Esophagus (tissue), 2 donors: ENCODE results near the gene CDR2. TPM values are rescaled to one million over a fixed set of nuclear protein-coding genes. Genes with fewer than 3 reads are reported as not detected.
"Not testable (repeated sequence)": the region's sequence is repeated elsewhere in the genome, so short reads cannot be mapped to it uniquely, and the experiment has no call there.

Source experiments
- H3K27ac ChIP-seq, 2 donors: one replicate each; pipeline ENCODE4 v1.5.1; 2013; ENCODE audit warnings: low read depth in 2 of 2, mild to moderate bottlenecking in 2 of 2, inconsistent platforms in 1 of 2, low read length in 1 of 2, moderate library complexity in 1 of 2
- H3K27me3 ChIP-seq, 2 donors: one replicate each; pipeline ENCODE4 v1.6.1; 2013; ENCODE audit warnings: low read length in 2 of 2, control low read depth in 1 of 2, mild to moderate bottlenecking in 1 of 2; ENCODE audit not compliant: insufficient read depth in 2 of 2, control insufficient read depth in 1 of 2
- H3K36me3 ChIP-seq, 2 donors: one replicate each; pipeline ENCODE4 v1.6.1; 2013; ENCODE audit warnings: low read length in 1 of 2; ENCODE audit not compliant: control insufficient read depth in 2 of 2, insufficient read depth in 2 of 2
- H3K4me1 ChIP-seq, 2 donors: one replicate each; pipeline ENCODE4 v1.6.1; 2013; ENCODE audit warnings: low read length in 1 of 2; ENCODE audit not compliant: control insufficient read depth in 2 of 2, insufficient read depth in 2 of 2
- H3K4me3 ChIP-seq, 2 donors: one replicate each; pipeline ENCODE4 v1.5.1; 2013; ENCODE audit warnings: low read length in 2 of 2, mild to moderate bottlenecking in 2 of 2, low read depth in 1 of 2, moderate library complexity in 1 of 2
- H3K9me3 ChIP-seq, 2 donors: one replicate each; pipeline ENCODE4 v1.6.1; 2013; ENCODE audit warnings: mild to moderate bottlenecking in 2 of 2, low read depth in 1 of 2, low read length in 1 of 2, moderate library complexity in 1 of 2; ENCODE audit not compliant: control insufficient read depth in 2 of 2, insufficient read depth in 1 of 2
- WGBS, 2 donors: extraction: QIAGEN DNeasy Blood & Tissue Kit; methylation state at CpG; one replicate each; pipeline ENCODE4 v1.1.7; 2013; 5-methylcytosine and 5-hydroxymethylcytosine counted together
- polyA plus RNA-seq, 2 donors: library from polyadenylated mRNA; stranded (reverse); fragments of 200-250 nt; gene quantifications; one replicate each; pipeline ENCODE4 v1.2.3, GENCODE V29; 2013
- donor health status: healthy with polysubstance abuse.
- donor health status: Bipolar disorder and iron deficiency.

Gene CDR2
- polyA plus RNA-seq, 2 donors, result 4.5 to 6.3 TPM

DNA sequence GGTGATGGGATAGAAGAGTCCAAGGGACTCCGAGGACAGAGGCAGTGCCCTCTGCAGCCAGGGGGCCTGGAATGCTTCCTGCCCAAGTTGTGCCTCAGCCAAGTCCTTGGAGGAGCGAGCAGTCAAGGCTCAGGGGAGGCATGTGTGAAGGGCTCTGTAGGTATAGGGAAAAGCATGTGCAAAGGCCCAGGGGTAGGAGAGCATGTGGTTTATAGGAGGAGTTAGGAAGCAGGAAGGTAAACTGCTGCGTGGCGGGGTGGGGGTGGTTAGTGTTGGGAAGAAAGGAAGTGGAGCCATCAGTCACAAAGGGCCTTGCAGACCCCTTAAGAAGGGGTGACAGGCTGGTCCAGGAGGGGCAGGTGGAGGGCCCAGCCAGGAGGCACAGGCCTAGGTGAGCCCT lies 70.0 kb downstream of the CDR2 start:
- Histone ChIP-seq H3K36me3 (peaks cover 14 to 53% of the 10 kb centered on the region in 2 donors), H3K9me3 (peaks cover 0 to 1% of the 10 kb centered on the region in 2 donors), H3K4me1 (peaks cover 0 to 7% of the 10 kb centered on the region in 2 donors), H3K4me3 (no peak overlapping the region), H3K27me3 (no peaks in the 10 kb centered on the region), H3K27ac (no peak overlapping the region)
- 95 to 96% methylated on average over 4 of the region's 4 CpGs for WGBS, 2 donors

GRCh38 chr16:22302776-22303363 lies 71.5 kb downstream of the CDR2 start:
- H3K4me1 ChIP-seq, result peaks cover 0 to 7% of the 10 kb centered on the region in 2 donors
- WGBS, 2 donors, result 95 to 97% methylated on average over 12 of the region's 12 CpGs
- peaks cover 5 to 40% of the 10 kb centered on the region in 2 donors for H3K36me3 ChIP-seq
- H3K9me3 ChIP-seq, result peaks cover 0 to 1% of the 10 kb centered on the region in 2 donors
- H3K27ac ChIP-seq, result no peak overlapping the region
- no peak overlapping the region for H3K4me3 ChIP-seq
- H3K27me3 ChIP-seq, result no peaks in the 10 kb centered on the region

DNA sequence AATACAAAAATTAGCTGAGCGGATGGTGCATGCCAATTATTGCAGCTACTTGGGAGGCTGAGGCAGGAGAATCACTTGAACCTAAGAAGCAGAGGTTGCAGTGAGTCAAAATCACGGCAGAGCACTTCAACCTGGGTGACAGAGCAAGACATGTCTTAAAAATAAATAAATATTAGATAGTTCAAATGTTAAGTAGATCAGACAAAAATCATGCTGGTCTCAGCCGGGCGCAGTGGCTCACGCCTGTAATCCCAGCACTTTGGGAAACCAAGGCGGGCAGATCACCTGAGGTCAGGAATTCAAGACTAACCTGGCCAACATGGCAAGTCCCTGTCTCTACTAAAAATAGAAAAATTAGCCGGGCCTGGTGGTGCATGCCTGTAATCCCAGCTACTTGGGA lies 73.0 kb downstream of the CDR2 start:
- H3K27me3 ChIP-seq, H3K9me3 ChIP-seq, H3K4me3 ChIP-seq, H3K4me1 ChIP-seq, H3K27ac ChIP-seq: not testable (repeated sequence)
- peaks cover 0 to 26% of the 10 kb centered on the region in 2 donors for H3K36me3 ChIP-seq
- WGBS, 2 donors, result 89% methylated on average over 7 of the region's 7 CpGs

DNA sequence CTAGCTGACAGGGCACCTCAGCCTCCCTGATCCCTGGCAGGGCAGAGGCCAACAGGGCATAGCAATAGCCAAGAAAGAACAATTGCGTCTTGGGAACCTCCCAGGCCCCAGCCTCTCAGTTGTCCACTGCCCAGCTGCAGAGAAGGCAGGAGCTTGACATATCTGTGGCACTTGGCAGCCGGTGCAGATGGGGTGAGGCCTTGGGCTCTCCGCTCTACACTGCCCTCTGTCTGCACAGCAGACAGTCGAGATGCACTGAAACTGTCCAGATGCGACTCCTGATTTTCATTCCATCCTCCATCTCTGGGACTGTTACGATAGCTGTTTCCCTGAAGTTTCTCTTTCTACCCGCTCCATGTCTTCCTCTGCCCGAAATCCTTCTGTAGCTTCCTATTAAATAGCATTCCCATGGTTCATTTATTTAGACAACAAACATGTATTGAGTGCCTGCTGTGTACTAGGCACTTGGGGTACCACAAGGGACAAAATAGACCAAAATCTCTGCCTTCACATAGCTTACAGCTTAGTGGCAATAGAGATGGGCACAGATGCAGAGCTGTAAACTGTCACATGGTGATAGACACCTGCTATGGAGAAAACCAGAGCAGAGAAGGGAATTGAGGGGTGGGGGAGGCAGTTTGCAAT lies 73.9 kb downstream of the CDR2 start:
- H3K9me3 ChIP-seq, result peaks cover 0 to 1% of the 10 kb centered on the region in 2 donors
- H3K36me3 ChIP-seq, result peaks cover 0 to 21% of the 10 kb centered on the region in 2 donors
- no peaks in the 10 kb centered on the region for H3K27me3 ChIP-seq
- 43% methylated on average over 8 of the region's 8 CpGs for WGBS, 2 donors
- peaks cover 0 to 7% of the 10 kb centered on the region in 2 donors for H3K4me1 ChIP-seq
- peak overlapping the region in 1 of 2 donors; percentile 27 for H3K27ac ChIP-seq
- H3K4me3 ChIP-seq, result no peak overlapping the region

DNA sequence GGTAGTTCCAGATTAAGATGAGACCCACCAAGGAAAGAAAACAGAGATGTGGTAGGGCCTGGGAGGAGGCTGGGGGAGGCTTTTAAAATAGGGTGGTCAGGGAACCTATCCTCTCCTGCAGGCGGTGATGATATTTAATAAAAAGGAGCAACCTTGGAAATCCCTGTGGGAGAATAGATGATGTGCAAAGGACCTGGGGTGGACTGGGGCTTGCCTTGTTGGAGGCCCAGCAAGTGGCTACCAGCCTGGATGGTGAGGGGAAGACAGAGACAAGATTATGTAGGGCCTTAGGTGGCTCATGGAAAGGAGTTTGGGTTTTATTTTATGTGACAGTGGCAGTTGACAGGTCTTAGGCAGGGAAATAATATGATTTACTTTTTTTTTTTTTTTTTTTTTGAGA lies 75.4 kb downstream of the CDR2 start:
- Histone ChIP-seq H3K4me3 (no peak overlapping the region), H3K4me1 (peaks cover 0 to 7% of the 10 kb centered on the region in 2 donors), H3K36me3 (peaks cover 0 to 8% of the 10 kb centered on the region in 2 donors), H3K27me3 (no peaks in the 10 kb centered on the region), H3K9me3 (peaks cover 0 to 1% of the 10 kb centered on the region in 2 donors), H3K27ac (peak overlapping the region in 1 of 2 donors; percentile 35)
- 93 to 100% methylated on average over 1 of the region's 1 CpG for WGBS, 2 donors

DNA sequence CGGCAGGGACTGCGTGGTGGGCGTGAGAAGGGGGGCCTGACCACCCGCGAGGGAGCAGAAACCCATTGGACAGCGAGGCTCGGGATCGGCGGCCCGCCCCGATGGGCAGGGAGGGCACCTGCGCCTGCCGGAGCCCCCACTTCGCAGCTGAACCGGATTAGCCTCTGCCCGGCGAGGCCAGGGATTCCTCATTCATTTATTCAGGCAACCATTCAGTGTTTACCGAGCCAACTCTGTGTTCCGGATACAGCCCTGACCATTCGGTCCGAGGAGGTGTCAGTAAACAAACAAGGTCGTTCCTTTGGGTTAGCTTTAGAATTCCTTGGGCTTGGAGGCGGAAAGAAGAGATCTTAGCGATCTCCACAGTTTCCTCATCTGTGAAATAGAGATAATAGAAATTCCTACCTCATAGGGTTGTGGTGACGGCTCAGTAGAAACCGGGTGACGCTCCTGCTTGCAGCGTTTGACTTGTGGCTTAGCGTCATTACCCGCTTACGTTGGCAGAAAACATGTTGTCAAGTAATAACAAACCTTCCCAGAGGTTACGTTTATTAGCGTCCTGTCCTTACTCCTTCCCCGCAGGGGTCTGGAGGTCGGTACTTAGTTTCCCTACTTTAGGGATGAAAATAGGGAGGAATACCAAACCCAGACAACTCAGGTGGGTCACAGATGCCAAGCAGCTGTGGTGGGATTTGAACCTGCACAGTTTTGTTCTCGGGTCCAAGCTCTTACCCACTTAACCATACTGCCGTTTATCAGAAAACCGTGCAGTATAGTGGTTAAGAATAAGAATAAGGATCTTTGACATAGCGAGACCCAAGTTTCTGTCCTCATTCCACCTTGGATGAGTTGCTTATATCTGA lies 76.3 kb downstream of the CDR2 start:
- Histone ChIP-seq H3K36me3 (peaks cover 0 to 6% of the 10 kb centered on the region in 2 donors), H3K4me1 (peaks cover 0 to 7% of the 10 kb centered on the region in 2 donors), H3K9me3 (no peaks in the 10 kb centered on the region), H3K4me3 (peak overlapping the region; percentile 78 to 98), H3K27ac (peak overlapping the region; percentile 95 to 96), H3K27me3 (no peaks in the 10 kb centered on the region)
- WGBS, 2 donors, result 0 to 1% methylated on average over 34 to 39 of the region's 39 CpGs

DNA sequence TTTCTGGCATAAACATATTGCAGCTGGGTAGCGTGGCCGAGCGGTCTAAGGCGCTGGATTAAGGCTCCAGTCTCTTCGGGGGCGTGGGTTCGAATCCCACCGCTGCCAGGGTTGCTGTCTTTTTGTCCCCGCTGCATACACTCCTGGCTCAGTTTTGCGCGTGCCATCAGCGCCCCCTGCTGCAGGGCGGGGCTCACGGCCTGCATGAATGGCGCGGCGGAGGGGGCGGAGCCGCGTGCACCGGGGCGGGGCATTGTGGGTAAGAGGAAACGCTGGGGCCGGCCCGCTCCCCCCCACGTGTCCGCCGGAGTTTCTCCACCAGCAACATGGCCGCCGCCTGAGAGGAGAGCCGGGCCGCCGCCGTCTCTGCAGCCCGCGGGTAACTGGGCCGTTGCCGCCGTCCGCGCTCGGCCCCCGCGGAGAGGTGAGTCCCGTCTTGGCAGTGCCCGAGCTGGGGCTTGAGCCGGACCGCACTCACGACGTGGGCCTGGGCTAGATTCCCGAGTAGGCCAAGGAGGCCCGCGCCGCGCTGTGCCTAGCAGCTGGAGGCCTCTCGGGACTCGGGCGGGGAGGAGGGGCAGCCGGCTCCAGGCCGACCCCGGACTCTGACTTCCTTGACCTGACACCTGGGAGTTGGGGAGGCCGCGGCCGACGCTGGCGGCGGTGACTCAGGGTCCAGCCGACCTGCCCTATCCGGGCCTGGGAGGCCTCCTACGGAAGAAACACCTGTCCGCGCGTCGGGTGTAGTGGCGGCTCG lies 77.1 kb downstream of the CDR2 start, which contains the start of gene POLR3E:
TSS of gene POLR3E (plus strand) at position 296 of the 757 bp plus-strand sequence. CDS start 5,560 bp downstream, outside the sequence.
- Histone ChIP-seq H3K27ac (peak within 1 kb of the TSS; percentile 95 to 96), H3K4me1 (peaks cover 0 to 7% of the 10 kb centered on the region in 2 donors), H3K27me3 (no peaks in the 10 kb centered on the region), H3K9me3 (no peaks in the 10 kb centered on the region), H3K4me3 (peak within 1 kb of the TSS; percentile 78 to 98), H3K36me3 (peaks cover 0 to 3% of the 10 kb centered on the region in 2 donors)
- WGBS, 2 donors, result 0 to 1% methylated on average over 72 to 76 of the region's 76 CpGs

- 3 to 4% methylated on average over 17 of the region's 17 CpGs for WGBS, 2 donors
- no peaks in the 10 kb centered on the region for H3K27me3 ChIP-seq
- no peaks in the 10 kb centered on the region for H3K36me3 ChIP-seq
- no peaks in the 10 kb centered on the region for H3K9me3 ChIP-seq
- peak overlapping the region; percentile 26 to 69 for H3K4me3 ChIP-seq
- H3K4me1 ChIP-seq, result peaks cover 0 to 4% of the 10 kb centered on the region in 2 donors
- peak overlapping the region in 1 of 2 donors; percentile 27 for H3K27ac ChIP-seq
Observed at GRCh38 chr16:22296225-22297113, 78.0 kb downstream of the CDR2 start.
